Measurements from ENCODE around the gene IL1RAPL2. TPM values are rescaled to one million over a fixed set of nuclear protein-coding genes. Genes with fewer than 3 reads are reported as not detected.

IL1RAPL2 gene
- total RNA-seq, 2 donors from 2014 or later, result not detected

GRCh38 chrX:105701310-105702052 is 1135.5 kb downstream of the IL1RAPL2 start:
- H3K9me3 Mint-ChIP-seq, result no peaks in the 10 kb centered on the region
- H3K4me3 Mint-ChIP-seq, result no peak overlapping the region
- no peaks in the 10 kb centered on the region for H3K27me3 Mint-ChIP-seq
- ATAC-seq (replicated peaks), result no peak
- H3K4me1 Mint-ChIP-seq, result no peaks in the 10 kb centered on the region
- no peak overlapping the region for H3K27ac Mint-ChIP-seq
- no peaks in the 10 kb centered on the region for H3K36me3 Mint-ChIP-seq (ENCODE audit: low read depth)

GRCh38 chrX:105703876-105704275 is 1137.9 kb downstream of the IL1RAPL2 start:
- H3K9me3 Mint-ChIP-seq, result no peaks in the 10 kb centered on the region
- no peak overlapping the region for H3K27ac Mint-ChIP-seq
- no peak for ATAC-seq (replicated peaks)
- H3K4me1 Mint-ChIP-seq, result no peaks in the 10 kb centered on the region
- no peaks in the 10 kb centered on the region for H3K27me3 Mint-ChIP-seq
- no peak overlapping the region for H3K4me3 Mint-ChIP-seq
- no peaks in the 10 kb centered on the region for H3K36me3 Mint-ChIP-seq (ENCODE audit: low read depth)

GRCh38 chrX:105706041-105706440 is 1140.0 kb downstream of the IL1RAPL2 start:
- no peak for ATAC-seq (replicated peaks)
- no peaks in the 10 kb centered on the region for H3K4me1 Mint-ChIP-seq
- H3K27ac Mint-ChIP-seq, result no peak overlapping the region
- no peaks in the 10 kb centered on the region for H3K27me3 Mint-ChIP-seq
- H3K9me3 Mint-ChIP-seq, result no peaks in the 10 kb centered on the region
- H3K36me3 Mint-ChIP-seq (ENCODE audit: low read depth), result no peaks in the 10 kb centered on the region
- no peak overlapping the region for H3K4me3 Mint-ChIP-seq

DNA sequence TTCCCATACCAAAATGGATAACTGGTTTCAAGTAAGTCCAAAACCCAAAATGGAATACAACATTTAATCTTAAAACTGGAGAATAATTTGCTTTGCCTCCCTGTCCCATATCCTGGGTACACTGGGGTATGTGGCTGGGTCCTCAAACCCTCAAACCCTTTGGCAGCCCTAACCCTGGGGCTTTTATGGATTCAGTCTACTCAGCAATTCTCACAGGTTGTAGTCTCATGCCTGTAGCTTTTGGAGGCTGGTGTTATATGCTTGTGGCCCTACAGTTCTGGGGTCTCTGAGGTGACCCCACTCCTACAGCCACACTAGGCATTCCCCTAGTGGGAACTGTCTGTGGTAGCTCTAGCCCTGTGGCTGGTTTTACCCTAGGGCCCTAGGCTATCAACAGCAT is 1145.8 kb downstream of the IL1RAPL2 start:
- no peaks in the 10 kb centered on the region for H3K27me3 Mint-ChIP-seq
- no peaks in the 10 kb centered on the region for H3K4me1 Mint-ChIP-seq
- H3K9me3 Mint-ChIP-seq, result no peaks in the 10 kb centered on the region
- no peak for ATAC-seq (replicated peaks)
- H3K36me3 Mint-ChIP-seq (ENCODE audit: low read depth), result no peaks in the 10 kb centered on the region
- no peak overlapping the region for H3K27ac Mint-ChIP-seq
- no peak overlapping the region for H3K4me3 Mint-ChIP-seq

- Mint-ChIP-seq H3K9me3 (no peaks in the 10 kb centered on the region), H3K36me3 (ENCODE audit: low read depth) (no peaks in the 10 kb centered on the region), H3K27ac (no peak overlapping the region), H3K4me3 (no peak overlapping the region), H3K4me1 (no peaks in the 10 kb centered on the region), H3K27me3 (no peaks in the 10 kb centered on the region)
- no peak for ATAC-seq (replicated peaks)
Measured at GRCh38 chrX:105715746-105716145, 1149.7 kb downstream of the IL1RAPL2 start.

- no peak for ATAC-seq (replicated peaks)
- Mint-ChIP-seq H3K4me3 (no peak overlapping the region), H3K27me3 (no peaks in the 10 kb centered on the region), H3K9me3 (no peaks in the 10 kb centered on the region), H3K27ac (no peak overlapping the region), H3K36me3 (ENCODE audit: low read depth) (no peaks in the 10 kb centered on the region), H3K4me1 (no peaks in the 10 kb centered on the region)
Measured at GRCh38 chrX:105723966-105724735, 1158.2 kb downstream of the IL1RAPL2 start.

DNA sequence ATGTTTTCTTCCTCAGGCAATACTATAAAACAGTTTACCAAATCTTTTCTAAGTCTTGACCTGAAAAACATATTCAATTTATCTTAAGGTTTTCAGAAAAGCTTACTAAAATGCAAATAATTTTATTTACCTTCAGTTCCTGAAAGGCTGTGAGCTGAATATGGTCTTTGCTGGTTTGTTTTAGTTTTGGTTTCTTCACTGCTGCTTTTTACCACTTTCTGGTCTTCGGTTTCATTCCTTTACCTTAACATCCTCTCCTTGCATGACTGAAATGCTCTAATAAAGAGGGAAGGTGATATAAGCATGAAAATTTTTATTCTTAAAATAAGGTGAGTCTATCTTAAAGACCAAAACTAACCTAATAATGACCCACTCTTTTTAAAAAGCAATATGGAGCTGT is 1159.2 kb downstream of the IL1RAPL2 start:
- Mint-ChIP-seq H3K36me3 (ENCODE audit: low read depth) (no peaks in the 10 kb centered on the region), H3K4me1 (no peaks in the 10 kb centered on the region), H3K9me3 (no peaks in the 10 kb centered on the region), H3K27me3 (no peaks in the 10 kb centered on the region), H3K4me3 (no peak overlapping the region), H3K27ac (no peak overlapping the region)
- no peak for ATAC-seq (replicated peaks)

- ATAC-seq (replicated peaks), result no peak
- H3K36me3 Mint-ChIP-seq (ENCODE audit: low read depth), result no peaks in the 10 kb centered on the region
- H3K4me1 Mint-ChIP-seq, result no peaks in the 10 kb centered on the region
- H3K27me3 Mint-ChIP-seq, result no peaks in the 10 kb centered on the region
- H3K4me3 Mint-ChIP-seq, result no peak overlapping the region
- no peak overlapping the region for H3K27ac Mint-ChIP-seq
- peaks cover 3% of the 10 kb centered on the region for H3K9me3 Mint-ChIP-seq
Measured at GRCh38 chrX:105738162-105738561, 1172.2 kb downstream of the IL1RAPL2 start.

DNA sequence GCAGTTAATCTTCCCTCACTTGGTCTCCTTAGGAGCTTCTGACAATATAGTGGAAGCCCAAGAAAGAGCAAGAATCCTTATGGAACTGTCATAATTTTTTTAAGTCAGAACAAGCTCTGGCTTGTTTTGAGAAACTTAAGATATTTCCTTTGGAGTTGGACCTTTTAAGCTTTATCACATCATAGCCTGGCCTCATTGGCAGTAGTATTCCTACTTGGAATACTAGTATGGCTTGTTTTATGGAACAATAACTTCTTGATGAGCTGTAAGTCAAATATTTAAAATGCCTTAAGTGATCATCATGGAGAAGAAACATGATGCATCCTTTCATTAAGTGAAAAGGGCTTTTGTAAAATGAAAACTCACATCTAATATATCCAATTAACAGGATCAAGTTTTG is 1178.3 kb downstream of the IL1RAPL2 start:
- no peaks in the 10 kb centered on the region for H3K27me3 Mint-ChIP-seq
- no peaks in the 10 kb centered on the region for H3K4me1 Mint-ChIP-seq
- peaks cover 3% of the 10 kb centered on the region for H3K9me3 Mint-ChIP-seq
- H3K27ac Mint-ChIP-seq, result no peak overlapping the region
- H3K36me3 Mint-ChIP-seq (ENCODE audit: low read depth), result no peaks in the 10 kb centered on the region
- ATAC-seq (replicated peaks), result no peak
- no peak overlapping the region for H3K4me3 Mint-ChIP-seq

DNA sequence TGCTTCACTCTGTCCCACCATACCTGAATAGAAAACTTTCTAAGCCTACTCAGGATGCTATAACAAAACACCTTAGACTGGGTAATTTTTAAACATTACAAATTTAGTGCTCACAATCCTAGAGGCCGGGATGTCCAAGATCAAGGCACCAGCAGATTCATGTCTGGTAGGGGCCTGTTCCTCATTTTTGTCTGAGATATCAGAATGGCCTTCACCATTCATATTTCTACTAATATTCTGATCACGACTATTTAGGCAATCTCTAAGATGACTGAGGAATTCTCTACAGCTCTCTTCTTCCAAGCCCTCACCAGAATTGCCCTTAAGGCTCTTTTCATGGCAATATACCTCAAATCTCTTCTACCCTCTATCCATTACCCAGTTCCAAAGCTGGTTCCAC is 1178.9 kb downstream of the IL1RAPL2 start:
- ATAC-seq (replicated peaks), result no peak
- no peak overlapping the region for H3K4me3 Mint-ChIP-seq
- H3K4me1 Mint-ChIP-seq, result no peaks in the 10 kb centered on the region
- no peaks in the 10 kb centered on the region for H3K36me3 Mint-ChIP-seq (ENCODE audit: low read depth)
- peaks cover 3% of the 10 kb centered on the region for H3K9me3 Mint-ChIP-seq
- no peaks in the 10 kb centered on the region for H3K27me3 Mint-ChIP-seq
- no peak overlapping the region for H3K27ac Mint-ChIP-seq

GRCh38 chrX:105745863-105746262 is 1179.9 kb downstream of the IL1RAPL2 start:
- H3K27me3 Mint-ChIP-seq, result no peaks in the 10 kb centered on the region
- no peak overlapping the region for H3K27ac Mint-ChIP-seq
- ATAC-seq (replicated peaks), result no peak
- H3K9me3 Mint-ChIP-seq, result peaks cover 3% of the 10 kb centered on the region
- no peaks in the 10 kb centered on the region for H3K4me1 Mint-ChIP-seq
- no peaks in the 10 kb centered on the region for H3K36me3 Mint-ChIP-seq (ENCODE audit: low read depth)
- no peak overlapping the region for H3K4me3 Mint-ChIP-seq

DNA sequence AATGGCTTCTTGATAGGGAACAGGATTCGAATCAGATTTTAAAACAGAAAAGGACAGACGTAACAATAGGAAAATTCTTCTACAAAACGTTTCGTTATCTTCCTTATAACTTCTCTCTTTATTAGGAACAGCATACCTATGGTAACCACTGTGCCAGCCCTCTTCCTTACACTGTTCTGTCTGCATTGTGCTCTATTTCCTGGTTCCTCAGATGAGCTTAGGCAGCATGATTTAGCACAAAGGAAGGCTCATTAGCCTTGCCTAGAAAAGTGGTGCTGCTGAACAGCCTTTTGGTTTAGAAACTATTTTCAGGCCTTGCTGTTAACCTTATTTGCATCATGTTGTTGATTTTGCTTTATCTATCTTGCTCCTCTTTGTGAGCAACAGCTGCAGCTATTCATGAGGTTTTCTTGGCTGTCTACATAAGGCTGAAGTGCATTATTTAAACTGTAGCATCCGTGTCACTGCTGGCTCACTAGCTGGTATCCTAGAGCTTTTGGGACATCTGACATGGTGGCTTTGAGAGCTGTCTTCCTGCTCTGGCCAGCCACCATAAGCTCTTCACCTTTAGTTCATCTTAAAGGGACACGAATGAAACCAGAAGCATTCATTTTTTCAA is 1186.4 kb downstream of the IL1RAPL2 start:
- Mint-ChIP-seq H3K4me1 (no peaks in the 10 kb centered on the region), H3K36me3 (ENCODE audit: low read depth) (no peaks in the 10 kb centered on the region), H3K27me3 (no peaks in the 10 kb centered on the region), H3K4me3 (no peak overlapping the region), H3K9me3 (peaks cover 6% of the 10 kb centered on the region), H3K27ac (no peak overlapping the region)
- ATAC-seq (replicated peaks), result no peak

DNA sequence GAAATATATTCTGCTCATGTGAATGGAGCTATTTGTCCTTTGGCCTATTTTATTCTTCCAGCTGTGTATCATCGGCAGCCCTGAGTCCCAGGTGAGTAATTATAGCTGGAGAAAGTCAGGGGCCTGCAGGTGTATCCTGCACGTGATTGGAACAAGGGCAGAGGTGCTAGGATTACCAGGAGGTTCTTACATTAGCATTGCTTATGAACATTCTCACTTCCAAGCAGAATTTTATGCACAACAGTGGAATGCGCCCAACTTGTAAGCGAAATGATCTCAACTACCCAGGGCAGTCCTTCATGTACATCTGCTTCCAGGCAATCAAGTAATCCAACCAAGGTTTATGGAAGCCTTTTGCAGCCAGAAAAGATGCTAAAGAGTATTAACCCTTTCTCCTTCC is 1187.4 kb downstream of the IL1RAPL2 start:
- no peaks in the 10 kb centered on the region for H3K27me3 Mint-ChIP-seq
- no peak for ATAC-seq (replicated peaks)
- peaks cover 6% of the 10 kb centered on the region for H3K9me3 Mint-ChIP-seq
- H3K4me3 Mint-ChIP-seq, result no peak overlapping the region
- H3K4me1 Mint-ChIP-seq, result no peaks in the 10 kb centered on the region
- no peaks in the 10 kb centered on the region for H3K36me3 Mint-ChIP-seq (ENCODE audit: low read depth)
- H3K27ac Mint-ChIP-seq, result no peak overlapping the region

DNA sequence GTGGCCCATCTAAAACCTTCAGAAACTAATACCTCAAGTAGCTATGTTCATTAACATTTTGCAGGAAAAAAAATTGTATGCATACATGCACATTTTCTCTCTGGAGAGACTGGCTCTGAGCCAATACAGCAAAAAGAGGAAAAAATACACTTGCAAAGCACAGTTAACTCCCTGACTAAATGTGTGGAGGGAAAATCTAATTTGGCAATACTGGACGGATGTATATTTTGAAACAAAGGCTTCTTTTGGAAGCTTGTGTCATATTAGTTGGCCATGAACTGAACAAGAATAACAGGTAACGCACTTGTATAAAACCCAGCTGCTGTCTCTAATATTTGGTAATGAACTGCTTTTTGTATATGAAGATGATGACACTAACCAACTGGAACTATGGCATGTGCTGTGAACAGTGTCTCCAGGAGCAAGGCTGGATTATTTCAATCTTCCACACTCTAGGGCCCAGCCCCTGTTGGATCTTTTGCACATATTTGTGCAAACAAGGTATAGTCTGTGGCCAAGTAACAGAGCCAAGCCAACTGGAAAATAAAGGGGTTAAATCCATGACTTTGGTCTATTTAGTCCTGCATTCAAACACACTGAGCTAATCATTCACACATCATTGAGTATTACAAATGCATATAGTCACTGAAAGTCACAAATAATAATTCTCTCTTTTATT is 1188.4 kb downstream of the IL1RAPL2 start:
- ATAC-seq (replicated peaks), result no peak
- Mint-ChIP-seq H3K27ac (no peak overlapping the region), H3K4me1 (no peaks in the 10 kb centered on the region), H3K36me3 (ENCODE audit: low read depth) (no peaks in the 10 kb centered on the region), H3K27me3 (no peaks in the 10 kb centered on the region), H3K4me3 (no peak overlapping the region), H3K9me3 (peaks cover 6% of the 10 kb centered on the region)
